ENCODE results near the gene ANKRD35. TPM values are rescaled to one million over a fixed set of nuclear protein-coding genes. Genes with fewer than 3 reads are reported as not detected.

ANKRD35 gene
- total and polyA plus RNA-seq, 9 of the 15 experiments (the other 6 are each of a cell fraction or from before 2014, with no cell fraction given), result 0.07 to 0.14 (median 0.07) TPM; not detected in 5

GRCh38 chr1:145918144-145918991, 32.7 kb upstream of the ANKRD35 start, which contains the start of gene PEX11B (continued):
- TF ChIP-seq, protein P1, sequence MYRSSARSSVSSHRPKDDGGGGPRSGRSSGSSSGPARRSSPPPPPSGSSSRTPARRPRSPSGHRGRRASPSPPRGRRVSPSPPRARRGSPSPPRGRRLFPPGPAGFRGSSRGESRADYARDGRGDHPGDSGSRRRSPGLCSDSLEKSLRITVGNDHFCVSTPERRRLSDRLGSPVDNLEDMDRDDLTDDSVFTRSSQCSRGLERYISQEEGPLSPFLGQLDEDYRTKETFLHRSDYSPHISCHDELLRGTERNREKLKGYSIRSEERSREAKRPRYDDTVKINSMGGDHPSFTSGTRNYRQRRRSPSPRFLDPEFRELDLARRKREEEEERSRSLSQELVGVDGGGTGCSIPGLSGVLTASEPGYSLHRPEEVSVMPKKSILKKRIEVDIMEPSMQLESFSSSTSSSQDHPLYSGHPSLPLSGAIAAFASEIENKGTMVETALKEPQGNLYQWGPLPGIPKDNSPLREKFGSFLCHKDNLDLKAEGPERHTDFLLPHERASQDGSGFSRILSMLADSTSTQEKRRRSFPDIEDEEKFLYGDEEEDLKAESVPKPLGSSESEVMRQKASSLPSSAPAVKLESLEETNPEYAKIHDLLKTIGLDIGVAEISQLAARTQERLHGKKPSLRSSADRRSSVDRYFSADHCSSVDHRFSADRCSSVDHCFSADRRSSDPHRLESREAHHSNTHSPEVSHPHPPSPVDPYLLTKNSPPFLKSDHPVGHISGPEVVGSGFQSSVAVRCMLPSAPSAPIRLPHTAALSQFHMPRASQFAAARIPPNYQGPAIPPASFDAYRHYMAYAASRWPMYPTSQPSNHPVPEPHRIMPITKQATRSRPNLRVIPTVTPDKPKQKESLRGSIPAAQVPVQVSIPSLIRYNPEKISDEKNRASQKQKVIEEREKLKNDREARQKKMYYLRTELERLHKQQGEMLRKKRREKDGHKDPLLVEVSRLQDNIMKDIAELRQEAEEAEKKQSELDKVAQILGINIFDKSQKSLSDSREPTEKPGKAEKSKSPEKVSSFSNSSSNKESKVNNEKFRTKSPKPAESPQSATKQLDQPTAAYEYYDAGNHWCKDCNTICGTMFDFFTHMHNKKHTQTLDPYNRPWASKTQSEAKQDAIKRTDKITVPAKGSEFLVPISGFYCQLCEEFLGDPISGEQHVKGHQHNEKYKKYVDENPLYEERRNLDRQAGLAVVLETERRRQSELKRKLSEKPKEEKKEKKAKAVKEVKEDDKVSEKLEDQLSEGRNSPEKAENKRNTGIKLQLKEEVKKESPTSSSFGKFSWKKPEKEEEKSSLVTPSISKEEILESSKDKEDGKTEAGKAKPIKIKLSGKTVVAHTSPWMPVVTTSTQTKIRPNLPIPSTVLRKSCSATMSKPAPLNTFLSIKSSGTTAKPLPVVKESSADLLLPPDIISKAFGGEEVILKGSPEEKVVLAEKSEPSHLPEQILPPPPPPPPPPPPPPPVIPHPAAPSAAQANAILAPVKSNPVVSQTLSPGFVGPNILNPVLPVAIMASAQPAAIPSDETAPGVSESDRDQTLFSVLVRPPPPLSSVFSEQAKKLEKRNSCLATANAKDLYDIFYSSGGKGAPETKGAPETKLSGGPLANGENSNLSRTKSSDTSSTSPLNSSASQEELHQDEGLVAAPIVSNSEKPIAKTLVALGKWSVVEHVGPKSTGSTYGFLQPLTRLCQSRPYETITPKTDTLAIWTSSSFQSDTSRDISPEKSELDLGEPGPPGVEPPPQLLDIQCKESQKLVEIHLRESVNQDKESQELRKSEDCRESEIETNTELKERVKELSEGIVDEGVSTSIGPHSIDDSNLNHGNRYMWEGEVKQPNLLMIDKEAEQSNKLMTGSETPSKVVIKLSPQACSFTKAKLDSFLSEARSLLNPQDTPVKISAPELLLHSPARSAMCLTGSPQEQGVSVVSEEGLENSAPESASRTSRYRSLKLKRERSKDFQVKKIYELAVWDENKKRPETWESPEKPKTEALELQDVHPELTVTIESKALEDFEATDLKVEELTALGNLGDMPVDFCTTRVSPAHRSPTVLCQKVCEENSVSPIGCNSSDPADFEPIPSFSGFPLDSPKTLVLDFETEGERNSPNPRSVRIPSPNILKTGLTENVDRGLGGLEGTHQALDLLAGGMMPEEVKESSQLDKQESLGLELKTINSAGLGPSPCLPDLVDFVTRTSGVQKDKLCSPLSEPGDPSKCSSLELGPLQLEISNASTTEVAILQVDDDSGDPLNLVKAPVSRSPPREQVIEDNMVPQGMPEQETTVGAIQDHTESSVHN (IDR thresholded peaks at IDR 0.05; ENCODE audit: borderline replicate concordance in 1 of 2, low read depth in 1 of 2), result no peak
- TF ChIP-seq, protein P2, sequence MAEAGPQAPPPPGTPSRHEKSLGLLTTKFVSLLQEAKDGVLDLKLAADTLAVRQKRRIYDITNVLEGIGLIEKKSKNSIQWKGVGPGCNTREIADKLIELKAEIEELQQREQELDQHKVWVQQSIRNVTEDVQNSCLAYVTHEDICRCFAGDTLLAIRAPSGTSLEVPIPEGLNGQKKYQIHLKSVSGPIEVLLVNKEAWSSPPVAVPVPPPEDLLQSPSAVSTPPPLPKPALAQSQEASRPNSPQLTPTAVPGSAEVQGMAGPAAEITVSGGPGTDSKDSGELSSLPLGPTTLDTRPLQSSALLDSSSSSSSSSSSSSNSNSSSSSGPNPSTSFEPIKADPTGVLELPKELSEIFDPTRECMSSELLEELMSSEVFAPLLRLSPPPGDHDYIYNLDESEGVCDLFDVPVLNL (CRISPR knock-in tag; IDR thresholded peaks at IDR 0.05; ENCODE audit: low read depth), result no peak
- TF ChIP-seq TGIF2 (CRISPR knock-in tag; IDR thresholded peaks at IDR 0.05) (no peak), JUNB (CRISPR knock-in tag; conservative IDR thresholded peaks at IDR 0.05) (no peak), MTA2 (IDR thresholded peaks at IDR 0.05; ENCODE audit: low read depth) (no peak), BRD4 (IDR thresholded peaks at IDR 0.05) (no peak), BDP1 (IDR thresholded peaks at IDR 0.05; ENCODE audit: insufficient read depth, insufficient read length) (no peak), ZNF143 (CRISPR knock-in tag; IDR thresholded peaks at IDR 0.05) (0 out of 2 replicates have a peak, but pooled peaks have one; percentile 31), NR2C1 (IDR thresholded peaks at IDR 0.05) (peak; percentile 49), NR2C1 (tag; IDR thresholded peaks at IDR 0.05) (no peak), RBM15 (IDR thresholded peaks at IDR 0.05; ENCODE audit: insufficient read depth, low read length) (no peak), ZNF589 (CRISPR knock-in tag; IDR thresholded peaks at IDR 0.05; ENCODE audit: low read depth) (no peak), MBD2 (IDR thresholded peaks at IDR 0.05; ENCODE audit: borderline replicate concordance, low read depth) (0 out of 2 replicates have a peak, but pooled peaks have one; percentile 24), ZNF124 (CRISPR knock-in tag; IDR thresholded peaks at IDR 0.05) (no peak), MYNN (IDR thresholded peaks at IDR 0.05) (no peak), MYNN (CRISPR knock-in tag; IDR thresholded peaks at IDR 0.05) (no peak), THRAP3 (IDR thresholded peaks at IDR 0.05; ENCODE audit: borderline replicate concordance) (no peak), ZNF165 (CRISPR knock-in tag; IDR thresholded peaks at IDR 0.05; ENCODE audit: borderline replicate concordance) (no peak)
- TF ChIP-seq, protein P3, sequence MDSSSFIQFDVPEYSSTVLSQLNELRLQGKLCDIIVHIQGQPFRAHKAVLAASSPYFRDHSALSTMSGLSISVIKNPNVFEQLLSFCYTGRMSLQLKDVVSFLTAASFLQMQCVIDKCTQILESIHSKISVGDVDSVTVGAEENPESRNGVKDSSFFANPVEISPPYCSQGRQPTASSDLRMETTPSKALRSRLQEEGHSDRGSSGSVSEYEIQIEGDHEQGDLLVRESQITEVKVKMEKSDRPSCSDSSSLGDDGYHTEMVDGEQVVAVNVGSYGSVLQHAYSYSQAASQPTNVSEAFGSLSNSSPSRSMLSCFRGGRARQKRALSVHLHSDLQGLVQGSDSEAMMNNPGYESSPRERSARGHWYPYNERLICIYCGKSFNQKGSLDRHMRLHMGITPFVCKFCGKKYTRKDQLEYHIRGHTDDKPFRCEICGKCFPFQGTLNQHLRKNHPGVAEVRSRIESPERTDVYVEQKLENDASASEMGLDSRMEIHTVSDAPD (CRISPR knock-in tag; IDR thresholded peaks at IDR 0.05), result no peak
